Skin of body (tissue), 2 donors: ENCODE results near the gene PCDHGA3. TPM values are rescaled to one million over a fixed set of nuclear protein-coding genes. Genes with fewer than 3 reads are reported as not detected.
"Not testable (repeated sequence)": the region's sequence is repeated elsewhere in the genome, so short reads cannot be mapped to it uniquely, and the experiment has no call there.

Experiments used
- DNase-seq: peaks from one replicate; lab custom pipeline; 2025; lab: John Stamatoyannopoulos, UW
- total RNA-seq: library from RNA; depleted of rRNA; stranded (reverse); fragments of >200 nt; gene quantifications from one replicate; pipeline ENCODE4 v1.2.3, GENCODE V29; 2014

PCDHGA3 gene
- total RNA-seq, result 1.6 TPM

DNA sequence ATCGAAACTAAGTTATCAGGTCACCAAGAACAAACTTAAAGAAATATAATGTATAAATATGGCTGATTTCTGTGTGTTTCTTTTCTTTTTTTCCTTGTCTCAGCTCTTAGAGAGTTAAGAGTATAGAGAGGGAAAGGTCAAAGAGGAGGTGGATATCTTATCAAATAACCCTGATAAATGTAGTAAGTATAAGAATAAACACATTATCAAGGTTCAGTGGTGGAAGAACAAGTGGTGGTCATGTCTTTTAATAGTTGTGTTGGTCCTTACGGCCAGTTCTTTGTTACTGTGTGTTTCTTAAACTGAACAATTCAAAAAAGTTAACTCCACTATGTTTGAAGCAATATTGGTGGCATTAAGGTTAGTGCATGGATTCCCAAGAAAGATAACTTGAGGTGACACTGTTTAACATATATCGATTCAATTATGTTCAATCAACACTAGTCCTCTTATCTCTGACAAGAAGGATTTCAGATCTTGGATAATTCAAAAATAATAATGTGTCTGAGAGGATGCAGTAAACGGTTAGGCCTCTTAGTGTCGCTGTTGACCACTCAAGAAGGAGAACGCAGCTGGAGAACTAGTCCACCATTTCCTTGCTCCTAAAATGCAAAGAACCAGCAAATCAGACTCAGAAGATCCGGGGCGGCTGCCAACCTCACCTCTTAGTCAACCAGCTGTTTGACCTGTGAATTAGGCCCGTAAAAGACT lies at the start of gene PCDHGA3:
TSS of gene PCDHGA3 (plus strand) at position 588 of the 711 bp plus-strand sequence. CDS start 205 bp downstream, outside the sequence.
- DNase-seq, result no peak

DNA sequence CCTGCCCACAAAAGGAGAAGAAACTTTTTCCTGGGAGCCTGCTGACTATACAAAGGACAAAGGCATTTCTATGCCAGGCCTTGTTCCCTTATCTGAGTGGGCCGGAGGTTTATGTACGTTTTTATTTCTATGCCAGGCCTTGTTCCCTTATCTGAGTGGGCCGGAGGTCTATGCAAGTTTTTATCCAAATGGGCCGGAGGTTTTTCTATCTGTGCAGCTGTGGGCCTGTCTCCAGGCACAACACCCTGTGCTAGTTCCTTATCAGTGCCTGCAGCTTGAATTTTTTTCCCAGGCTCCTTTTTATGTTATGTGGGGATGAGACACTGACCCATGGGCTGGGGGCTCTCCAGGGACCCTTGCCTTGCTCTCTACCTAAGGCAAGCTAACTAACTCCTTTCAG lies 45.3 kb upstream of the PCDHGA3 start:
- DNase-seq, result no peak

DNA sequence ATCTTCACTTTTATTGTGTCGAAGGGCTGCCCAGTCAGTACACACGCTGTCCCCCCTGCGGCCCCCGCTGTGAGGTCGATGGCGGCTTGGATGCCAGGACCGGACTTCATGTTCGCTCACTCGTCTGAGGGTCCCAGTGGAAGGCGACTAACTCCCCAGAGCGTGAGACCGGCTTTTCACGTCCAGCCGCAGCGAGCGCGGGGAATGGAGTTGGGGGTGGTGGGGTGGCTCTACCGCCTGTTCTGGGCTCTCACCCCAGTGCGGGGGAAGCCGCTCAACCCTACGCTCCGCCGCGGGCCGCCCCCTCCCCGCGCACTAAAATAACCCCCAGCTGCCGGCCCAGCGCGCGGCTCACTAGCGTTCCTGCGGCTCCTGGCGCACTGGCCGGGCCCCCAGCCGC lies 39.9 kb upstream of the PCDHGA3 start, which contains the start of gene SLC25A2:
TSS of gene SLC25A2 (minus strand) at position 294 of the 400 bp plus-strand sequence. CDS start at position 110, 184 bp downstream.
- no peak for DNase-seq

DNA sequence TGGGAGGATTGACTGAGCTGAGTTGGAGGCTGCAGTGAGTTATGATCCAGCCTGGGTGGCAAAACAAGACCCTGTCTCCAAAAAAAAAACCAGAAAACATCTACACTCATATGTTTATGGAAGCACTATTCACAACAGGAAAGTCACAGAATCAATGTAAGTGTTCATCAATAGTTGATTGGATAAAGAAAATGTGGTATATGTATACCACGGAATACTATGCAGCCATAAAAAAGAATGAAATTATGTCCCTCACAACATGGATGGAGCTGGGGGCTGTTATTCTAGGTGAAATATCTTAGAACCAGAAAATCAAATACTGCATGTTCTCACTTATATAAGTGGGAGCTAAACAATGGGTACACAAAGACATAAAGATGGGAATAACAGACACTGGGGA lies 37.0 kb upstream of the PCDHGA3 start:
- DNase-seq, result no peak

DNA sequence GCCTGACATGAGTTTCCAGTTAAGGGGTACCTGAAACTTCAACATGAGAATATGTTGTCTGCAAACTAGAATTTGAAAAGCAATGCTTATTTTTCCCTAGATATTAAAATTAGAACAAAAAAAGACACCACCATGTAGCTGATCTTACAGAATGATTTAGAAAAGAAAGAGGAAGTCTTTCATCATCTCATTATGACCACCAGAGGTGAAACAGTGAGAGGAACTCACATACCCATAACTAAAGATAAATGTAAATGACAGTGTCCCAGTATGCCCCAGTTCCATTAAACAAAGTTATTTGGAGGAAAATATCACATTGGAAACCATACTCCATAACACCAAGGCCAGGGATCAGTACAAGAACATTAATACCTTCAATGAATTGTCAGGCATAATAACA lies 29.9 kb upstream of the PCDHGA3 start:
- DNase-seq, result no peak

DNA sequence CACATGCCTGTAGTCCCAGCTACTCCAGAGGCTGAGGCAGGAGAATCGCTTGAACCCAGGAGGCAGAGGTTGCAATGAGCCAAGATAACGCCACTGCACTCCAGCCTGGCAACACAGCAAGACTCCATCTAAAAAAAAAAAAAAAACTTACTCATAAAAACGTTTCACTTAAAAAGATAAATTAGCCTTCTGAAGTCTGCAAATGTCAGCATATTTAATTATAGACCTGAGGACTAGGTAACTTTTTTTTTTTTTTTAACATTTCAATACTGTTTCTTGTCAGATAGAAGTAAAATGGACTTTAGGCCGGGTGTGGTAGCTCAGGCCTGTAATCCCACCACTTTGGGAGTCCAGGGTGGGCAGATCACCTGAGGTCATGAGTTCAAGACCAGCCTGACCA lies 26.7 kb upstream of the PCDHGA3 start:
- not testable (repeated sequence) for DNase-seq

DNA sequence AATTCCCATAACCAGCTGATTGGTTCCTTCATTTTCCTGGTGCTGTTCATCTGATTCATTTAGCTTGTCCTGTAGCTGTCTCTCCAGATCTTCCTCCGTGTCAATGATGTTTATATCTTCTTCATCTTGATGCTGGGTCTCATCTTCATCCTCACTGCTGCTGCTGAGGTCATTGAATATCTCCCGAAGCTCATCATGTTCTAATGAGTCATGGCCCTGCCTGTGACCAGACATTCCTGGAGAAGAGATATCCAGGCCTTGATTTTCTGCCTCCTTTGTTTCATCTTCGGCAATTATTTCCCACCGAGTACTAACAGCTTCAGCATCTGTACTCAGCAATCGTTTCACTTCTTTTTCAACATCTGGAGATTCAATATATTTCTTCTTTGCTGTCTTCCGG lies 24.4 kb upstream of the PCDHGA3 start:
- DNase-seq, result no peak

DNA sequence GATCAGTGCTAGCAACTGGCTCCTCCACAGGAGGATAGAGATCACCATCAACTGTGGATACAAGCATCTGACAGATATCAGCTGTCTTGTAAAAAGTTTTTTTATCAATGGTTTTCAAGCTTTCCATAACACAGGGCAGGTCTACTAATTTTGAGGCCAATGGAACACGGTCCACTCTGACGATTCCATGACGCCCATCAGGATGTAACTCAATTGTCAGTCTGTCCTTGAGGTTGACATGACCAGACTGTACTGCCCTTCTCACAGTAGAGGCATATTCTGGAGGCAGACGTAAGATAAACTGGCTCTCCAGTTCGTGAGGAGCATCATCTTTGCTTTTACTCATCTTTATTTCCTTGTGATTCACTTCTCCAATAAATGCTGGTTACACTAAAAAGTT lies 23.9 kb upstream of the PCDHGA3 start:
- no peak for DNase-seq

DNA sequence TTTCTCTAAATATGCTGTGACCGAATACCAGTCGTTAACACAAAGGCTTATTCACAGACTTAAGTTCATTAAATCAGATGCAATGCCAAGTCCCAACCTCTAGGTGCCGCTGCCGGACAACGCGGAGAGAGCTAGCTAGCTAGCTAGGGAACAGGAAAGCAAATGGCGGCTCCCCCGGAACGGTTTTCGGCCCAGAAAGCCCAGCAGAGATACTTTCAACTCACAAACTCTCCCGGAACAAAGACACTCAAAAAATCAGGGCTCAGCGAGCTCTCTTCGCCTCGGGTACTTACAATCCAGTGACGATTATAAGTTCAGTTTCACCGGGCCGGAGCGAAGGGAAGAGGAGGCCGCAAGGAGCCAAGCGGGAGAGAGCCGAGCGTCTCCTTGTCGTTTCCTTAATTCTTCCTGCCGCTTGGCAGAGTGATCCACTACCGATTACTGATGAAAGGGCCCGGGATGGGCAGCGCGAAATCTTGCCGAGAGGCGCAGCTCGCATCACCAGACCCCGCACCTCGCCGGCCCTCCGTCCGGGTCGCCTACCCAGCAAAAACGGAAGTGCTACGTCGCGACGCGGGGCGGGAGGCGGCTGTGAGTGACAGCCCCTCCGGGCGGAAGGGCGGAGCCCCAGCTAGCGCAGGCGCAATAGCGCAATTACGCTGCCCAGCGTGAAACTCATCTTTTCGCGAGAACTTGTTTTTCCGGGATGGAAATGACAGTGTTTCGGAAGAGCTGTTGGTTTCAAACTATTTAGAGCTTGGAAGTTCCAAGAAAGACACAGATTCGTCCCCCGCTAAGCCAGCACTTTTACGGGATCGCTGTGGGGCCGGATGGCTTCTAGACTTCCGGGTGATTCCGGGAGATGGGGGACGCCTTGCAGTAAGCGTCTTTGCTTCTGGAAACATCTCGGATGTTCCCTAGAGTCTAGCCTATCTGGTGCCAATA lies 23.1 kb upstream of the PCDHGA3 start, which contains the start of gene TAF7:
TSS of gene TAF7 (minus strand) at position 560 of the 945 bp plus-strand sequence. CDS start 740 bp downstream, outside the sequence.
- peak; percentile 91 for DNase-seq

DNA sequence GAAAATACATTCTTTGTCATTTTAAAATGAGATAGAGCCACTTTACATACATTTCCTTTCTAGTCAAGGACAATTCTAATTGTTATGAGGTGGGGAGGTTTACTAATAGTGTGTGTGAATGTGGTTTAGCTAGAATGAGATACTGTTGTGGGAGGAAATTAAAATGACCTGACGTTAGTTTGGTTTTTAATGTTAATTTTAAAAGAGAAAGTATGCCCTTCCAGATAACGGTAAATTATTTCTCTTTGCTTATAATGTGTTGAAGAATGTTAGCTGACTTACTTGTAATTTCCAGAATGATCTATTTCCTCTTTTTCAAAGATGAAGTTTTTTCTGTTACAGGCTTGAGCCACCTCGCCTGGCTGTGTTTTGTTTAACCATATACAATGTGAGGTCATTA lies 21.4 kb upstream of the PCDHGA3 start:
- DNase-seq, result no peak

DNA sequence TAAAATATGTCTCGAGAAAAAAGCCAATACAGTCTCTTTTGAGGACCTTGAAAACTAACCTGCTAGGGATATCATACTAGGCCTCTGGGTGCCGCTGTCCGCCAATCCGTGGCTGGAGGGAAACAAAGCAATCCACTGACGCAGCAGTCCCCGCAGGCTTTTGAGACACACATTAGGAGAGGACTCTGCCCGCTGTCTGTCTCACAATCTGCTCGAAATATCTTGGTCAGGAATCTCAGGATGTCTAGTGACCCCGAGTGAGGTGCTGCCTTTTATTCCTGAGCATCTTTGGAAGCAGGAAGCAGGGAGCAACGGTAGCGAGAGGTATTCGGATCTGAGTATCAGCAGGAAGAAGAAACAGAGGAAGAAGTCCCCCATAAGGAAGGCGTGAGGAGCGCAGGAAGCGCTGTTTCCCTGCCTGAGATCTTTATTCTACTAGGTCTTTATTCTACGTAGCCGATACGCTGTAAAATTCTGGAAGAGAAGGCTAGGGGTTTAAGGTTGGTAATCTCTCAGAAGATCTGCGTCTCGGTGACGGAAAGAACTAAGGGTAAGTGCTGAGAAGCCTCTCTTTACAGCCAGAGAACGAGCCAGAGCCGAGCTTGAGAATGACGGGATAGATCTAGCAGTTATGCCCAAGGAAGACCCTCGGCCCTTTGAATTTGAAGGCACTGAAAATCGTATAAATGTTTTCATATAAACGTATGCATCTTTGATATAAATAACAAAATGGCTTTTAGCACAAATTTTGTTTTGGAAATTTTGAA lies 17.4 kb upstream of the PCDHGA3 start:
- no peak for DNase-seq

DNA sequence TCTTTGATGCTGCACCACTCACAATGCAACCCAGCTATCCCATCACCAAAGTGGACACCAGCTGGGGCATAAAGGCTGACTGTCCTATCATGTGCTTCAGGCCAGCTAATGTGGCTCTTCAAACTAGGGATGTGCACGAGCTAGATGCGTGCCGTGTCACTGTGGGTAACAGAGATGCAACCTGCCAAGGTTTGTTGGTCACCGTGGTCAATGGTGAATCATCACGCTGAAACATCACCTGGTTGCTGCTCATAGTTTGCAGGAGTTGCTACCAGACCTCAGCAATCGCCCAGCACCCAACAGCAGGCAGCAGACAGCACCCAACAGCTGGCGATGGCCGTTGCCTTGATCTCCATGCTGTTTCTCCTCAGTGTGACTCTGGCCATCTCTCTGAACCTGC lies 15.4 kb upstream of the PCDHGA3 start:
- DNase-seq, result no peak

DNA sequence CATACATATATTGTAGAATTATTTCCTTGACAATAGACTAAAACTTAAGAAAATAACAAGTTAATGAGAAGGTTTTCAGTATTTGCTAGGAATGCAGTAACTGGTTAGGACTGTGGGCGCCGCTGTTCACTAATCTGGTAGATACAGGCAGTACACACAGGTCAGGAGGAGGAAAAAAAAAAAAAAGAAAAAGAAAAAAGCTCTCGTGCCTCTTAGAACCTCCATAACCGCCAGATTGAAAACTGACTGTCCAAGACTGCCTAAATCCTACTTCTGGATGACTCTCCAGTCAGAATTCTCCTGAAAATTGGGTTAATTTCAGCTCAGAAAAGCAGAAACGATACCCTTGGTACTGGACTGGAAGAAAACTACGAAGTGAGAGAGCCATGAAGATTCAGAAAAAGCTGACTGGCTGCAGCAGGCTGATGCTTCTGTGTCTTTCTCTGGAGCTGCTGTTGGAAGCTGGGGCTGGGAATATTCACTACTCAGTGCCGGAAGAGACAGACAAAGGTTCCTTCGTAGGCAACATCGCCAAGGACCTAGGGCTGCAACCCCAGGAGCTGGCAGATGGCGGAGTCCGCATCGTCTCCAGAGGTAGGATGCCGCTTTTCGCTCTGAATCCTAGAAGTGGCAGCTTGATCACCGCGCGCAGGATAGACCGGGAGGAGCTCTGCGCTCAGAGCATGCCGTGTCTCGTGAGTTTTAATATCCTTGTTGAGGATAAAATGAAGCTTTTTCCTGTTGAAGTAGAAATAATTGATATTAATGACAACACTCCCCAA lies 13.1 kb upstream of the PCDHGA3 start, which contains the start of gene PCDHGA1:
TSS of gene PCDHGA1 (plus strand) at position 216 of the 782 bp plus-strand sequence.
- no peak for DNase-seq

DNA sequence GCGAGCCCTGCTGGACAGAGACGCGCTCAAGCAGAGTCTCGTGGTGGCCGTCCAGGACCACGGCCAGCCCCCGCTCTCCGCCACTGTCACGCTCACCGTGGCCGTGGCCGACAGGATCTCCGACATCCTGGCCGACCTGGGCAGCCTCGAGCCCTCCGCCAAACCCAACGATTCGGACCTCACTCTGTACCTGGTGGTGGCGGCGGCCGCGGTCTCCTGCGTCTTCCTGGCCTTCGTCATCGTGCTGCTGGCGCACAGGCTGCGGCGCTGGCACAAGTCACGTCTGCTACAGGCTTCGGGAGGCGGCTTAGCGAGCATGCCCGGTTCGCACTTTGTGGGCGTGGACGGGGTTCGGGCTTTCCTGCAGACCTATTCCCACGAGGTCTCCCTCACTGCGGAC lies 11.1 kb upstream of the PCDHGA3 start:
- DNase-seq, result not testable (repeated sequence)

DNA sequence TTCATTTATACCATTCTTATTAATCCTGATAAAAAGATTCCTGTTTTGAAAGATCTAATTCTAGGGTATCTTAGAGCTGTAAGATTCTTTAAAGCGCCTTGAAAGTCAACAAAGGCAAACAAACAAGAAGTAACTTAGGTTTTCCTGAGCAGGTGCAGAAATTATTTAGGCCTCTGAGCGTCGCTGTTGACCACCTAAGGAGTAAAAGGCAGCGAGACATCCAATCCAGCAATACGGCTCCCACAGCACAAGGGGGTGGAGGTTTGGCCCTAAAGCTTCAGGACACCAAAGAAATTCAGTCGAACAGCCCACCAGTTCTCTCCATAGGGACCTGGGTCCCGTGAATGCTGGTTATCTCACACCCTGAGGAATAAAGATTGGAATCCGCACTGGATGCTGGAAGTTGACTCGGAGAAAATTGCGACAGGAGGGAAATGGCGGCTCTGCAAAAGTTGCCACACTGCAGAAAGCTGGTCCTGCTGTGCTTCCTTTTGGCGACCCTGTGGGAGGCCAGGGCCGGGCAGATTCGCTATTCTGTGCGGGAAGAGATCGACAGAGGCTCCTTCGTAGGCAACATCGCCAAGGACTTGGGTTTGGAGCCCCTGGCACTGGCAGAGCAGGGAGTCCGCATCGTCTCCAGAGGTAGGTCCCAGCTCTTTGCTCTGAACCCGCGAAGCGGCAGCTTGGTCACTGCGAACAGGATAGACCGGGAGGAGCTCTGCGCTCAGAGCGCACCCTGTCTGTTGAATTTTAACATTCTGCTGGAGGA lies 4.9 kb upstream of the PCDHGA3 start, which contains the start of gene PCDHGA2:
TSS of gene PCDHGA2 (plus strand) at position 223 of the 769 bp plus-strand sequence.
- no peak for DNase-seq

DNA sequence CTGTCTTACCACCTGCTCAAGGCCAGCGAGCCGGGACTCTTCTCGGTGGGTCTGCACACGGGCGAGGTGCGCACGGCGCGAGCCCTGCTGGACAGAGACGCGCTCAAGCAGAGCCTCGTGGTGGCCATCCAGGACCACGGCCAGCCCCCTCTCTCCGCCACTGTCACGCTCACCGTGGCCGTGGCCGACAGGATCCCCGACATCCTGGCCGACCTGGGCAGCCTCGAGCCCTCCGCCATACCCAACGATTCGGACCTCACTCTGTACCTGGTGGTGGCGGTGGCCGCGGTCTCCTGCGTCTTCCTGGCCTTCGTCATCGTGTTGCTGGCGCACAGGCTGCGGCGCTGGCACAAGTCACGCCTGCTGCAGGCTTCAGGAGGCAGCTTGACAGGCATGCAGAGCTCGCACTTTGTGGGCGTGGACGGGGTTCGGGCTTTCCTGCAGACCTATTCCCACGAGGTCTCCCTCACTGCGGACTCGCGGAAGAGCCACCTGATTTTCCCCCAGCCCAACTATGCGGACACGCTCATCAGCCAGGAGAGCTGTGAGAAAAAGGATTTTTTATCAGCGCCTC lies 2.8 kb upstream of the PCDHGA3 start:
- not testable (repeated sequence) for DNase-seq

DNA sequence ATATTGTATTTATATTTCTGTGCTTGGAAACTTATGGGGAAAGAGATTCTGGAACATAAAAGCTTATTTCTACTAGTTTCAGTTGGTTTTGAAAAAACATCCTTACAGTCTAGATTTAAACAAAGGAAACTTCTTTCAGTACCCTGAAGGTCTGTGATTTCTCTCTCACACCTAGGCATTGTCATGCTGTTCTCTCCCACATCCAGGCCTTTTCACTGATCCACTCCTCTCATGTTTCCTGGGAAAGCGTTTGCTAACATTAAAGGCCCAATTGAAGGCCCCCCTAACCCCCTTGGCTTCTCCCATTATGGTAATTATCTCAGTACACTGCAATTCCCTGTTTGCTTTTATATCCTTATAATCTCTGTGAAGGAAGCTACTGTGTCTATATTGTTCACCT lies 856 bp upstream of the PCDHGA3 start:
- no peak for DNase-seq

DNA sequence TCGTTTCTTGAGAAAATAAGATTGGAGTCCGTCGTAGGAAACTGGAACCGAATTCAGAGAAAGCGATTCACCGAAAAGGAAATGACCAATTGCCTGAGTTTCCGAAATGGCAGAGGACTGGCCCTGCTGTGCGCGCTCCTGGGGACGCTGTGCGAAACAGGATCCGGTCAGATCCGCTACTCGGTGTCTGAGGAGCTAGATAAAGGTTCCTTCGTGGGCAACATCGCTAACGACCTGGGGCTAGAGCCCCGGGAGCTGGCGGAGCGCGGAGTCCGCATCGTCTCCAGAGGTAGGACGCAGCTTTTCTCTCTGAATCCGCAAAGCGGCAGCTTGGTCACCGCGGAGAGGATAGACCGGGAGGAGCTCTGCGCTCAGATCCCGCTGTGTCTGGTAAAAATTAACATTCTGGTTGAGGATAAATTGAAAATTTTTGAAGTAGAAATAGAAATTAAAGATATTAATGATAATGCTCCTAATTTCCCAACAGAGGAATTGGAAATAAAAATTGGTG lies 379 bp downstream of the PCDHGA3 start:
- no peak for DNase-seq

DNA sequence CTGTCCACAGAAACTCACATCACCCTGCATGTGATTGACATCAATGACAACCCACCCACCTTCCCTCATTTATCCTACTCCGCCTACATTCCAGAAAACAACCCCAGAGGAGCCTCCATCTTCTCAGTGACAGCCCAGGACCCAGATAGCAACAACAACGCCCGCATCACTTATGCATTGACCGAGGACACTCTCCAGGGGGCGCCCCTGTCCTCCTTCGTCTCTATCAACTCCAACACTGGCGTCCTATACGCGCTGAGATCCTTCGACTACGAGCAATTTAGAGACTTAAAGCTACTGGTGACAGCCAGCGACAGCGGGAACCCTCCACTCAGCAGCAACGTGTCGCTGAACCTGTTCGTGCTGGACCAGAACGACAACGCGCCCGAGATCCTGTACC lies 1.7 kb downstream of the PCDHGA3 start:
- no peak for DNase-seq
